Esophagus squamous epithelium (tissue), 5 donors: ENCODE measurements around the gene DIPK1C. TPM values are rescaled to one million over a fixed set of nuclear protein-coding genes. Genes with fewer than 3 reads are reported as not detected.
"Not testable (repeated sequence)": the region's sequence is repeated elsewhere in the genome, so short reads cannot be mapped to it uniquely, and the experiment has no call there.

ENCODE experiments used
- DNase-seq: peaks from one replicate; lab custom pipeline; 2025; lab: John Stamatoyannopoulos, UW
- H3K27ac ChIP-seq, 4 donors: fragments of 200-600 bp; sonication (generic); one replicate each; pipeline ENCODE4 v1.5.1; 2016 to 2019; ENCODE audit warnings: mild to moderate bottlenecking in 1 of 4
- H3K27me3 ChIP-seq, 4 donors: fragments of 200-600 bp; sonication (generic); 1 replicate in 3 of 4; 2 replicates in 1 of 4; pipeline versions ENCODE4 v1.5.1 to v1.6.0; 2017 to 2021; ENCODE audit warnings: antibody characterized with exemption in 1 of 4
- H3K36me3 ChIP-seq, 3 donors: fragments of 200-600 bp; sonication (generic); one replicate each; pipeline ENCODE4 v1.5.1; 2016 to 2019
- H3K4me1 ChIP-seq, 3 donors: fragments of 200-600 bp; sonication (generic); one replicate each; pipeline ENCODE4 v1.5.1; 2017 to 2019
- H3K4me3 ChIP-seq, 4 donors: fragments of 200-600 bp; sonication (generic); 1 replicate in 3 of 4; 2 replicates in 1 of 4; pipeline ENCODE4 v1.5.1; 2016 to 2019; ENCODE audit warnings: mild to moderate bottlenecking in 2 of 4, moderate library complexity in 1 of 4
- H3K9me3 ChIP-seq, 3 donors: fragments of 200-600 bp; sonication (generic); one replicate each; pipeline ENCODE4 v1.5.1; 2016 to 2019
- POLR2A ChIP-seq, 4 donors: fragments of 450-650 bp; IDR thresholded peaks; one replicate each; pipeline ENCODE4 v1.6.1; 2017; ENCODE audit warnings: antibody characterized with exemption in 4 of 4, mild to moderate bottlenecking in 4 of 4, moderate library complexity in 3 of 4
- WGBS, 2 donors: methylation state at CpG; one replicate each; pipeline ENCODE4 v1.1.5; 2018; 5-methylcytosine and 5-hydroxymethylcytosine counted together
- intact Hi-C: fragments of 100-400 bp; cut with DNase I; formaldehyde crosslinking; loops from one replicate; pipeline ENCODE4 v1.15.0; 2022
- total RNA-seq, 4 donors: library from RNA; depleted of rRNA; stranded (reverse); fragments of >200 nt; gene quantifications; one replicate each; pipeline ENCODE4 v1.1.0, GENCODE V29; 2016
- TF ChIP-seq, protein P1 (sequence below), 6 experiments: fragments of 450-650 bp in 4 of 6; fragments of 200-600 bp in 2 of 6; sonication (generic) in 2 of 6; IDR thresholded peaks; one replicate each; pipeline ENCODE4 v1.5.1; 2016 to 2019; ENCODE audit warnings: antibody characterized with exemption in 6 of 6, mild to moderate bottlenecking in 4 of 6, moderate library complexity in 4 of 6
- donor health status: DM: yes; HTN: yes; CAD: no.

The DIPK1C gene
- total RNA-seq: not detected

DNA sequence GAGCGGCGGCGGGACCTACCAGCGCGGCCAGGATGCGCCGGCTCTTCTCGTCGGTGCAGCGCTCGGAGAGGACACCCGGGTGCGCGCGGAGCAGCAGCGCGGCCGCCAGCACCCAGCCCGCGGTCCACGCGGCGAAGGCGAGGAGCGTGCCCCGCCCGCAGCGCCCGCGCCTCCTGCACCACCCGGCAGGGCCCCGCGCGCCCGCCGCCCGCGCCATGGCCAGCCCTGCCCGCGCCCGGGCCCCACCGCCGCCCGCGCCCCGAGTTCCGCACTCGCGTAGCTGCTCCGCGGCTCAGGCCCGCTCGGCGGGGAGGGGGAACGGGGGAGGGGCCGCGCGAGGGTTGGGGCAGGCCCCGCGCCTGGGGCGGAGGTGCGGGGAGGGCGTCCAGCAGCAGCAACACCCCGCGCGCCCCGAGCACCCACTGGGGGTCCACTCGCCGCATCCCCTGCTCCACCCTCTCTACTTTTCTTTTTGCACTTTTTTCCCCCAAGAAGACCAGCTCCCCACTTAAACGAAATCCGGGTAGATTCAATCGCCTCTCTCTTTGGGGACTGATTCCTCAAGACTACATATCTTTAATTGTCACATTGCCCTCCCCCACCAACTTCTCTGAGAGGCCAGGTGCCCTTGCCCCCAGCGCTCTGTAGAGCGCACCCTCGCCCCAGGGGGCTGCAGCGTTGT, at the start of gene DIPK1C:
Gene DIPK1C (minus strand): TSS at position 266 of the 682 bp plus-strand sequence. CDS start 49 bp downstream, at position 217.
- peaks cover 7 to 85% (median 9%) of the 10 kb centered on the region in 4 donors for H3K27me3 ChIP-seq
- intact Hi-C loops: no loop called here
- TF ChIP-seq POLR2A (IDR thresholded peaks at IDR 0.05): no peak
- TF ChIP-seq, protein P1, sequence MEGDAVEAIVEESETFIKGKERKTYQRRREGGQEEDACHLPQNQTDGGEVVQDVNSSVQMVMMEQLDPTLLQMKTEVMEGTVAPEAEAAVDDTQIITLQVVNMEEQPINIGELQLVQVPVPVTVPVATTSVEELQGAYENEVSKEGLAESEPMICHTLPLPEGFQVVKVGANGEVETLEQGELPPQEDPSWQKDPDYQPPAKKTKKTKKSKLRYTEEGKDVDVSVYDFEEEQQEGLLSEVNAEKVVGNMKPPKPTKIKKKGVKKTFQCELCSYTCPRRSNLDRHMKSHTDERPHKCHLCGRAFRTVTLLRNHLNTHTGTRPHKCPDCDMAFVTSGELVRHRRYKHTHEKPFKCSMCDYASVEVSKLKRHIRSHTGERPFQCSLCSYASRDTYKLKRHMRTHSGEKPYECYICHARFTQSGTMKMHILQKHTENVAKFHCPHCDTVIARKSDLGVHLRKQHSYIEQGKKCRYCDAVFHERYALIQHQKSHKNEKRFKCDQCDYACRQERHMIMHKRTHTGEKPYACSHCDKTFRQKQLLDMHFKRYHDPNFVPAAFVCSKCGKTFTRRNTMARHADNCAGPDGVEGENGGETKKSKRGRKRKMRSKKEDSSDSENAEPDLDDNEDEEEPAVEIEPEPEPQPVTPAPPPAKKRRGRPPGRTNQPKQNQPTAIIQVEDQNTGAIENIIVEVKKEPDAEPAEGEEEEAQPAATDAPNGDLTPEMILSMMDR (IDR thresholded peaks at IDR 0.05): no peak
- peaks cover 9 to 24% (median 15%) of the 10 kb centered on the region in 3 donors for H3K4me1 ChIP-seq
- H3K9me3 ChIP-seq: no peaks in the 10 kb centered on the region
- WGBS, 2 donors: 0 to 6% methylated on average over 10 to 12 of the region's 76 CpGs
- no peak for DNase-seq
- H3K27ac ChIP-seq: no peak within 1 kb of the TSS
- H3K4me3 ChIP-seq: peak within 1 kb of the TSS; percentile 16 to 63 (median 36)
- no peaks in the 10 kb centered on the region for H3K36me3 ChIP-seq

DNA sequence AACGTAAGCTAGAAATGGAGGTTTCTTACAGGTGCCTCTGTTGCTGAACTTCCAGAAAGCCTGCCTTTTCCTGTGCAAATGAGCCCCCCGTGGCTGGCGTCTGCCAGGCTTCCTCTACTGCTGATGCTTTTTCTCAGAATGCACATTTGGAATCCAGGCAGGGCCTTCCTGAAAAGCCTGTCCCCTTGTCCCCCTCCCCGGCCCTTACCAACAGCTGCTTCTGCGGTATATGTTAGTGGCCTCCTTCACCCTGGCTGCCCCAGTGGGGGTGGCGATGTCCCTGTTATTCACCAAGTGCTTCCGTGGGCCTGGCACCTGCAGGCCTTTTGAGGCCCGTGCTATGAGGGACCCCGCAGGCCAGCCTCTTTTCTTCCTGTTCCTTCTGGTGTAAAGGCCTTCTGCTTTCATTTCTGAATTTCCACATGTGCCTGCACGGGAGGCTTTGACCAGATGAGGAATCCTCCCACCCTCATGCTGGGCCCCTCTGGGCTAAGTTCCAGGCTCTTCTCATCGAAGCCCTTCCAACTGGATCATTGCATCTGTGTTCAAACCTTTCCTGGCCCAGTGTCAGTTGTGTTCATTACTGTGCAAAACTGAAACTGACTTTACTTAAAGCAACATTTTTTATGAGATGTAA, 49.5 kb upstream of the DIPK1C start:
- no peak for TF ChIP-seq POLR2A (IDR thresholded peaks at IDR 0.05)
- TF ChIP-seq, protein P1 (IDR thresholded peaks at IDR 0.05): no peak
- Histone ChIP-seq H3K27me3 (no peaks in the 10 kb centered on the region), H3K4me1 (peaks cover 4 to 17% (median 4%) of the 10 kb centered on the region in 3 donors), H3K4me3 (no peak overlapping the region), H3K36me3 (peaks cover 42 to 100% (median 68%) of the 10 kb centered on the region in 3 donors), H3K9me3 (no peaks in the 10 kb centered on the region), H3K27ac (no peak overlapping the region)
- DNase-seq: no peak
- intact Hi-C loops: no loop called here
- WGBS, 2 donors: 45 to 66% methylated on average over 6 to 10 of the region's 11 CpGs

DNA sequence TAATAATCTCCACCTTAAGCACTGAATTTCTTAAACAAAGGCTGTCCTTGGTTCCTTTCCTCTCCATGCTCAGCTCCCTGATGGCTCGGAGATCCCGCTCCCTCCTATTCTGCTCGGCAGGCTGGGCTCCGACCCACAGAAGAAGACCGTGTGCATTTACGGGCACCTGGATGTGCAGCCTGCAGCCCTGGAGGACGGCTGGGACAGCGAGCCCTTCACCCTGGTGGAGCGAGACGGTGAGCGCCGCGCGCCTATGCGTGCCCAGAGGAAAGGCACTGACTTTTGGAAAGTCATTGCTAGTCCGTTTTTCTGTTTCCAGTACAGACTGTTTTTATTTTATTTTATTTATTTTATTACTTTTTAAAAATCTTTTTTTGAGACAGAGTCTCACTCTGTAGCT, 48.7 kb upstream of the DIPK1C start:
- DNase-seq: no peak
- no peak overlapping the region for H3K4me3 ChIP-seq
- H3K9me3 ChIP-seq: no peaks in the 10 kb centered on the region
- peaks cover 4 to 25% (median 4%) of the 10 kb centered on the region in 3 donors for H3K4me1 ChIP-seq
- TF ChIP-seq, protein P1 (IDR thresholded peaks at IDR 0.05): no peak
- TF ChIP-seq POLR2A (IDR thresholded peaks at IDR 0.05): no peak
- intact Hi-C loops: no loop called here
- no peaks in the 10 kb centered on the region for H3K27me3 ChIP-seq
- peaks cover 34 to 99% (median 61%) of the 10 kb centered on the region in 3 donors for H3K36me3 ChIP-seq
- no peak overlapping the region for H3K27ac ChIP-seq
- WGBS, 2 donors: 95 to 96% methylated on average over 16 of the region's 16 CpGs

DNA sequence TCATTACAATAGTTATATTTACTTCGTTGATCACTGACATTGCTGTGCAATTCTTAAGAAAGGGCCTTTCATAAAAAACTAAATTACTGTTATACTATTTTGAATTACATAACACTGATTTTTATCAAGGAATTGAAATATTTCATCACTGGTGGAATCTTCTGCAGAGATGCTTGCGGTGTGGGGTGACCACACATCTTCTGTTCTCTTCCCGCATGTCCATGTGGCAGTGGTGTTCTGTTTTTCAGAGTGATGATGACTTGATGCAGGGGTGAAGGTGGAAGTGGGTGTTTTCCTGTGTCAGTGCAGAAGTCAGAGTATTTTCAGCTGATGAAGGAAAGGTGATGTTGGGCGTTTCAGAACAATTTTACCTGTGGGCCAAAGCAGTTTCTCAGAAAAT, 46.0 kb upstream of the DIPK1C start:
- Histone ChIP-seq H3K4me1 (peaks cover 8 to 50% (median 14%) of the 10 kb centered on the region in 3 donors), H3K4me3 (no peak overlapping the region), H3K9me3 (no peaks in the 10 kb centered on the region), H3K27me3 (no peaks in the 10 kb centered on the region), H3K36me3 (peaks cover 11 to 72% (median 44%) of the 10 kb centered on the region in 3 donors), H3K27ac (no peak overlapping the region)
- WGBS, 2 donors: 76 to 91% methylated on average over 4 of the region's 4 CpGs
- intact Hi-C loops: no loop called here
- TF ChIP-seq, protein P1 (IDR thresholded peaks at IDR 0.05): no peak
- TF ChIP-seq POLR2A (IDR thresholded peaks at IDR 0.05): no peak
- DNase-seq: no peak

DNA sequence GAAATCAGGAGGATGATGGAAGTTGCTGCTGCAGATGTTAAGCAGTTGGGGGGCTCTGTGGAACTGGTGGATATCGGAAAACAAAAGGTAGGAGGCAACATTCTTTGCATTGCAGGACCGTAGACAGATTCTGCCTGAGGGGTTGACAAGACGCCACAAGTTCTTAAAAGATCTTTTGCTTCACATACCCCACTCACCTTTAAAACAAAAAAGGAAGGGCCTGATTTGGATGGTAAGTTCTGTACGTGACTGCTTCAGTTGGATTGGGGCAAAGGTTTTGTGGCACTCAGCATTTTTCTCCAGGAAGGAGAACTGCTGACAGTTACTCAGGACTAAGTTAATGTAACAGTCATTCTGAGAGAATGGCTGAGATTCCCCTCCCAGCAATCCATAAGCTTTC, 44.3 kb upstream of the DIPK1C start:
- H3K4me1 ChIP-seq: peaks cover 21 to 58% (median 27%) of the 10 kb centered on the region in 3 donors
- peaks cover 11 to 55% (median 28%) of the 10 kb centered on the region in 3 donors for H3K36me3 ChIP-seq
- no peak for DNase-seq
- peak overlapping the region in 3 of 4 donors; percentile 2 to 61 (median 27) for H3K4me3 ChIP-seq
- H3K27ac ChIP-seq: peak overlapping the region; percentile 89 to 98 (median 97)
- intact Hi-C loops: no loop called here
- WGBS, 2 donors: 43 to 60% methylated on average over 4 of the region's 4 CpGs
- no peak for TF ChIP-seq POLR2A (IDR thresholded peaks at IDR 0.05)
- TF ChIP-seq, protein P1 (IDR thresholded peaks at IDR 0.05): no peak
- H3K9me3 ChIP-seq: no peaks in the 10 kb centered on the region
- H3K27me3 ChIP-seq: no peaks in the 10 kb centered on the region

DNA sequence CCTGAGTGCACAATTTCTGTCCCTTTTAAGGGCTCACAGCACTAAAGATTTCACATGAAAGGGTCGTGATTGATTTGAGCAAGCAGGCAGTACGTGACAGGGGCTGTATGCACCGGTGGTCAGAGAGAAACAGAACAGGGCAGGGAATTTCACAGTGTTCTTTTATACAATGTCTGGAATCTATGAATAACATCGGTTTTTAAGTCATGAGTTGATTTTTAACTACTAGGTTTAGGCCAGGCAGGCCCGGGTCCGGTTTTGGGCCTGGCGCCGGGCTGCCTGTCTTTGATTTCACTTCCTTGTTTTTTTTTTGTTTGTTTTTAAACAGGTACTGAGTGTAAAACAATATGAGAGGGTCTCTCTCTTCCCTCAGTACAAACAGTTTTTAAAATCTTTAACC, 43.7 kb upstream of the DIPK1C start:
- H3K27me3 ChIP-seq, H3K9me3 ChIP-seq, DNase-seq, intact Hi-C loops: not testable (repeated sequence)
- Histone ChIP-seq H3K27ac (peak overlapping the region; percentile 89 to 98 (median 97)), H3K4me3 (peak overlapping the region in 3 of 4 donors; percentile 2 to 61 (median 27)), H3K36me3 (peaks cover 11 to 49% (median 22%) of the 10 kb centered on the region in 3 donors), H3K4me1 (peaks cover 21 to 58% (median 27%) of the 10 kb centered on the region in 3 donors)
- WGBS, 2 donors: 35 to 53% methylated on average over 8 of the region's 8 CpGs
